ENCODE measurements around the gene MICAL2. TPM values are rescaled to one million over a fixed set of nuclear protein-coding genes. Genes with fewer than 3 reads are reported as not detected.

The MICAL2 gene
- total and polyA plus RNA-seq, 2 of the 8 experiments (the other 6 are each of a cell fraction or from before 2014, with no cell fraction given): 1.3 to 4.1 TPM

DNA sequence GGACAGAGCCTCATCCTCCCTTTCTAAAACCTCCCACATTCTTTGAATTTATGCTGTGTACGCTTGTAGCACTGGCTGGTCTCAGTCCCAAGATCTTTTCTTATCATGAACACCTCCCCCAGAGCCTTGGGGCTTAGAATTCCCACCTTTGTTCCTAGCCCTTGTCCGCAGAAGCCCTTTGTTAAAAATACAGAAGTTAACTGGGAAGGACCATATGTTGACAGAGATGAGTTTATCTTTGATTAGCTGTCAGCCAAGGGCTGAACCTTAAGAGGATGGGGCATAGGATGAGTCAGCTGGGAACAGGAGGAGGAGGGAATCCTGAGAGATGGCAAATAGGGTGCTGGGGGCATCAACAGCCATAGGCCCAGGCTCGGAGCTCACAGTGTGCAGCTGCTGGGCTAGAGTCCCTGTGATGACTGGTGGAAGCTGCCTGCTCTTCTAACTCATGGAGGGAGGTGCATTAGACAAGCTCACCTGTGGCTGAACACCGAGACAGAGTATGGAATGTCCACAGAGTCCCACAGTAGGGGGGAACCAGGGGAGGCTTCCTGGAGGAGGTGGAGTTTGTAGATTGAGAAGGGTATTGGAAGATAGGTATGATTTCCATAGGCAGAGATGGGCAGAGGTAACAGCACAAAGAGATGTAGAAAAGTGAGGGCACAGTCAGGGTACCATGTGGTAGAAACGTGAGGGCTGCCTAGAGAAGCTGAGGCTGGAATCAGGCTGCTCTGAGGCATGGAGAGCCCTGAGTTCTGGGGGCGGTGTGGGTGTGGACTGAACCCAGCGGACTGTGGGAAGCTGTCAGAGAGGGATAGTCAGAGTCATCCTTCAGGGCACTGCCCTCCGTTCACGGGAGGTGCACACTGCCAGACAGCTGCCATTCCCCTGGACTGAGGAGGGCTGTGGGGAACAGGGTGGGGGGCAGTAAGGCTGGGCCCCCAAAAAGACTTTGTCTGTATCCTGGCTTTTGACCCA is 9.9 kb downstream of the MICAL2 start (continued):
- no peak for TF ChIP-seq NANOG (IDR thresholded peaks at IDR 0.05; ENCODE audit: insufficient read depth, low read depth, low read length, poor library complexity, severe bottlenecking)
- no peak for TF ChIP-seq ATF2 (IDR thresholded peaks at IDR 0.05; ENCODE audit: low read length)
- TF ChIP-seq USF2 (IDR thresholded peaks at IDR 0.05; ENCODE audit: low read length): no peak
- TF ChIP-seq EGR1 (IDR thresholded peaks at IDR 0.05; ENCODE audit: borderline replicate concordance, low read depth, low read length): no peak
- TF ChIP-seq SP1 (IDR thresholded peaks at IDR 0.05; ENCODE audit: low read depth, low read length): no peak
- TF ChIP-seq KDM4A (IDR thresholded peaks at IDR 0.05; ENCODE audit: low read depth, low read length, severe bottlenecking): no peak

Measured in H1 (cell line).